GM21619 (cell line): ENCODE measurements around the gene TBC1D22A.
"Not testable (repeated sequence)": the region's sequence is repeated elsewhere in the genome, so short reads cannot be mapped to it uniquely, and the experiment has no call there.

Experiments
- ATAC-seq: cut with Tn5 transposase; IDR thresholded peaks from one replicate; pipeline ENCODE4 v1.9.1; 2021; ENCODE audit not compliant: unreplicated experiment

Gene TBC1D22A

GRCh38 chr22:47169801-47170140 is 407.3 kb downstream of the TBC1D22A start:
- ATAC-seq, result no peak

- ATAC-seq, result not testable (repeated sequence)
Observed at GRCh38 chr22:47170511-47171440, 408.3 kb downstream of the TBC1D22A start.

GRCh38 chr22:47171441-47172221 is 409.2 kb downstream of the TBC1D22A start:
- ATAC-seq, result no peak

- ATAC-seq, result no peak
Observed at GRCh38 chr22:47172771-47173534, 410.5 kb downstream of the TBC1D22A start.

GRCh38 chr22:47173535-47174021 is 411.1 kb downstream of the TBC1D22A start:
- no peak for ATAC-seq

- ATAC-seq, result no peak
Observed at GRCh38 chr22:47174096-47174495, 411.6 kb downstream of the TBC1D22A start.

- ATAC-seq, result no peak
Observed at GRCh38 chr22:47174671-47175112, 412.2 kb downstream of the TBC1D22A start.

- no peak for ATAC-seq
Observed at GRCh38 chr22:47175151-47176025, 412.9 kb downstream of the TBC1D22A start.

- no peak for ATAC-seq
Observed at GRCh38 chr22:47176026-47176389, 413.6 kb downstream of the TBC1D22A start.

- ATAC-seq, result no peak
Observed at GRCh38 chr22:47176573-47177333, 414.3 kb downstream of the TBC1D22A start.

- ATAC-seq, result no peak
Observed at GRCh38 chr22:47177334-47177815, 414.9 kb downstream of the TBC1D22A start.

GRCh38 chr22:47178339-47178738 is 415.9 kb downstream of the TBC1D22A start:
- no peak for ATAC-seq

- ATAC-seq, result no peak
Observed at GRCh38 chr22:47180796-47181195, 418.3 kb downstream of the TBC1D22A start.

- no peak for ATAC-seq
Observed at GRCh38 chr22:47187176-47187957, 424.9 kb downstream of the TBC1D22A start.

GRCh38 chr22:47188261-47189055 is 426.0 kb downstream of the TBC1D22A start:
- ATAC-seq, result no peak

GRCh38 chr22:47189056-47189916 is 426.8 kb downstream of the TBC1D22A start:
- ATAC-seq, result no peak
